Mucosa of rectum (tissue), 2 donors: ENCODE results near the gene SLC25A19.
"Not testable (repeated sequence)": the region's sequence is repeated elsewhere in the genome, so short reads cannot be mapped to it uniquely, and the experiment has no call there.

Experiments
- H3K27ac ChIP-seq, 2 donors: one replicate each; pipeline ENCODE4 v1.7.0; 2013; ENCODE audit warnings: inconsistent platforms in 2 of 2, low read depth in 2 of 2, low read length in 2 of 2
- H3K27me3 ChIP-seq, 2 donors: one replicate each; pipeline ENCODE4 v1.7.0; 2013; ENCODE audit warnings: low read length in 2 of 2; ENCODE audit not compliant: control insufficient read depth in 2 of 2, insufficient read depth in 2 of 2
- H3K36me3 ChIP-seq, 2 donors: one replicate each; pipeline ENCODE4 v1.7.0; 2013; ENCODE audit warnings: low read length in 2 of 2; ENCODE audit not compliant: control insufficient read depth in 2 of 2, insufficient read depth in 2 of 2
- H3K4me1 ChIP-seq, 2 donors: one replicate each; pipeline ENCODE4 v1.7.0; 2013; ENCODE audit warnings: low read length in 2 of 2, mild to moderate bottlenecking in 1 of 2; ENCODE audit not compliant: control insufficient read depth in 2 of 2, insufficient read depth in 2 of 2
- H3K4me3 ChIP-seq, 2 donors: one replicate each; pipeline ENCODE4 v1.7.0; 2013; ENCODE audit warnings: low read length in 2 of 2
- H3K9ac ChIP-seq, 2 donors: one replicate each; pipeline ENCODE4 v1.7.0; 2013; ENCODE audit warnings: low read length in 2 of 2, low read depth in 1 of 2, mild to moderate bottlenecking in 1 of 2
- H3K9me3 ChIP-seq, 2 donors: one replicate each; pipeline ENCODE4 v1.7.0; 2013; ENCODE audit warnings: low read length in 2 of 2; ENCODE audit not compliant: control insufficient read depth in 2 of 2
- donor health status: healthy.
- donor health status: Normal muscosa, but diverticular disease.

The SLC25A19 gene

DNA sequence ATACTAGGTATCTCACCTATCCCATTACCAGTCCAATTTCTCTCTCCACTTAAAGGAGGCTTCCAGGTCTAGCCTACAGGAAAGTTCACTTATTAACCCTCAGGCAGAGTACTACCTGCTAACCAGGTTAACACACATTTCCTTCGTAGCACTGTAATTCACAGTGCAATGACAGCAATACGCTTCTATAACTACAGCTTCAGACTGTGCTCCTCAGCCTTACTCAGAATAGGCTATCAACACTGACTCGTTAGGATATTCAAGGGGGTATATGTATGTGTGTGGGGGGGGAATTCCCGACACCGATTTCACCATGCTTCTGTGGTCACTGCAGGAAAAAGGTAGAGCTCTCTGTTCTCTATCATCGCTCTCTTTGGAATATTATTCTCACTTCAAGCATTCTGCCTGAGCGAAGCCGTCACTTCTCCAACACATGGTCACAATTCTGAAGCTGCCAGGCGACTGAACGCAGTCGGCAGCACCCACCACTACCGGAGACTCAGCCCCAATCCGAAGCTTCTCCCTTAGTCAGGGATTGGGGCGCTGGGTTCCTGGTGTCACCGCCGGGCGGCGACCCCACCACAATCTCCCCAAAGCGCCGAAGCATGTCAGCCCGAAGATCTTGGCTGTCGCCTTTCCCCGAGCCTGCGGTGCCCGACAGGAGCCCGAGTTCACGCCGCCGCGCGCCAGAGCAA lies 28.4 kb downstream of the SLC25A19 start:
- Histone ChIP-seq H3K4me3 (peak overlapping the region; percentile 79 to 99), H3K27me3 (no peaks in the 10 kb centered on the region), H3K9me3 (no peaks in the 10 kb centered on the region), H3K27ac (peak overlapping the region; percentile 96 to 98), H3K4me1 (peaks cover 21 to 25% of the 10 kb centered on the region in 2 donors), H3K9ac (peak overlapping the region; percentile 95 to 96), H3K36me3 (peaks cover 11 to 17% of the 10 kb centered on the region in 2 donors)

DNA sequence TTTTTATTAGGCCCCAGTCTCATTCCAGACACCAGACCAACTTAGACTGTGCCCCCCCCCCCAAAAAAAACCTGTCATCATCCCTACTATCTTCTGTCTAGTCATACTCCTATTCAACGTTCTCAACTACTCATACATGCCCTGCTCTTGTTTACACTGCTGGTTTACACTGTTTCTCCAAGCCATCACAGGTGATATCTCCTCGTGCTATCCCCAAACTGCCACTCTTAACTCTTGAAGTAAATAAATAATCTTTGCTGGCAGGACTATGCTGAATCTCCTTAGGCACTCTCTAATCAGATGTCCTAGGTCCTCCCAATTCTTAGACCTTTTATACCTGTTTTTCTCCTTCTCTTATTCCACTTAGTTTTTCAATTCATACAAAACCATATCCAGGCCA lies 32.0 kb downstream of the SLC25A19 start:
- not testable (repeated sequence) for H3K27me3 ChIP-seq, H3K27ac ChIP-seq, H3K9me3 ChIP-seq, H3K36me3 ChIP-seq, H3K4me3 ChIP-seq, H3K9ac ChIP-seq
- peaks cover 16 to 20% of the 10 kb centered on the region in 2 donors for H3K4me1 ChIP-seq

DNA sequence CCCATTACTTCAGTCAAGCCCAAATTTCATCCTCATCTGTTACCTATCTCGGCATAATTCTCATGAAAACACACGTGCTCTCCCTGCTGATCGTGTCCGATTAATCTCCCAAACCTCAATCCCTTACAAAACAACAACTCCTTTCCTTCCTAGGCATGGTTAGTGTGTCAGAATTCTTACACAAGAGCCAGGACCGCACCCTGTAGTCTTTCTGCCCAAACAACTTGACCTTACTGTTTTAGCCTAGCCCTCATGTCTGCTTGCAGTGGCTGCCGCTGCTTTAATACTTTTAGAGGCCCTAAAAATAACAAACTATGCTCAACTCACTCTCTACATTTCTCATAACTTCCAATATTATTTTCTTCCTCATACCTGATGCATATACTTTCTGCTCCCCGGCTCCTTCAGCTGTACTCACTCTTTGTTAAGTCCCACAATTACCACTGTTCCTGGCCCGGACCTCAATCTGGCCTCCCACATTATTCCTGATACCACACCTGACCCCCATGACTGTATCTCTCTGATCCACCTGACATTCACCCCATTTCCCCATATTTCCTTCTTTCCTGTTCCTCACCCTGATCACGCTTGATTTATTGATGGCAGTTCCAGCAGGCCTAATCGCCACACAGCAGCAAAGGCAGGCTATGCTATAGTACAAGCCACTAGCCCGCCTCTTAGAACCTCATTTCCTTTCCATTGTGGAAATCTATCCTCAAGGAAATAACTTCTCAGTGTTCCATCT lies 33.1 kb downstream of the SLC25A19 start:
- not testable (repeated sequence) for H3K9ac ChIP-seq, H3K27ac ChIP-seq, H3K36me3 ChIP-seq, H3K27me3 ChIP-seq, H3K9me3 ChIP-seq, H3K4me3 ChIP-seq
- H3K4me1 ChIP-seq = peaks cover 16% of the 10 kb centered on the region in 2 donors

DNA sequence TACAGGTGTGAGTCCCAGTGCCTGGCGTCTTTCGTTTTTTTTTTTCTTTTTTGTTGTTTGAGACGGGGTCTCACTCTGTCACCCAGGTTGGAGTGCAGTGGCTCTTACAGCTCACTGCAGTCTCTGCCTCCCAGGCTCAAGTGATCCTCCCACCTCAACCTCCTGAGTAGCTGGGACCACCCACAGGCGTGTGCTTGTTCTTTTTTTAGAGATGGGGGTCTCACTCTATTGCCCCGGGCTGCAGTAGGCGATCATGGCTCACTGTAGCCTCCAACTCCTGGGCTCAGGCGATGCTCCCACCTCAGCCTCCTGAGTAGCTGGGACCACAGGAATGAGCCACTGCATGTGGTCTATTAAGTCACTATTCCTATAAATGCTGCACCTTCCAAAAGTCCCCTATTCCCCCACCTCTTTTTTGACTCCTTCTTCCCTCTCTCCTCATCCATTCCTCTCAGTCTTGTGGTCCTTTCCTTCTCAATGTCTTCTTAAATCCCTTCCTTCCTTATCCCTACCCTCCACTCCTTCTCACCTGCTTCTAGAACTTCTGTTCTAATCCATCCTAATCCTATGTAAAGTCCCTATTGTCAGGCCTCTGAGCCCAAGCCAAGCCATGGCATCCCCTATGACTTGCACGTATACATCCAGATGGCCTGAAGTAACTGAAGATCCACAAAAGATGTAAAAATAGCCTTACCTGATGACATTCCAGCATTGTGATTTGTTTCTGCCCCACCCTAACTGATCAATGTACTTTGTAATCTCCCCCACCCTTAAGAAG lies 37.0 kb downstream of the SLC25A19 start:
- no peak overlapping the region for H3K27ac ChIP-seq

DNA sequence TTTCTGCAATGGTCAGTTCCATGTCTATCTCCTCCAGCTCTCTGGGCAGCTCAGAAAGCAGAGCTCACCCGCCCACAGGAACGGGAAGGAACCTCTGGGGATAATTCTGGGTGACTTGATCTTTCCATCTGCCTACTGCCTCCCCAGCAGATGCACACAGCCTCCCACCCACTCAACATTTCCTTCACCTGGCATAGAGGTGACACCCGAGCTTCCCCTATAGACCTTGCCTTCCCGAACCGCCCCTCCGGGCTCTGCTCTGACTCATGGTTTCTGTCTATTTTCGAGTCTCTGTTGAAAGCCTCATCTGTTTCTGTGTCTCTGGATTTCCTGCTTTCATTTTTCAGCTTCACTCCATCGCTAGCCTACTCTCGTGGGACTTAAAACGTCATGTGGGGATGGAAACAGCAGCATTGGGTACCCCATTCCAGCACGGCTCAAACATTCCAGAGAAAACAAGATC lies 39.2 kb downstream of the SLC25A19 start:
- no peak overlapping the region for H3K9ac ChIP-seq
- peak overlapping the region in 1 of 2 donors; percentile 48 for H3K27ac ChIP-seq
- peaks cover 4 to 9% of the 10 kb centered on the region in 2 donors for H3K4me1 ChIP-seq
- peaks cover 16 to 17% of the 10 kb centered on the region in 2 donors for H3K36me3 ChIP-seq
- H3K27me3 ChIP-seq = no peaks in the 10 kb centered on the region
- H3K4me3 ChIP-seq = peak overlapping the region in 1 of 2 donors; percentile 44
- no peaks in the 10 kb centered on the region for H3K9me3 ChIP-seq

More for the DNA sequence above, 37.0 kb downstream of the SLC25A19 start:
- H3K36me3 ChIP-seq = no peaks in the 10 kb centered on the region
- no peaks in the 10 kb centered on the region for H3K9me3 ChIP-seq
- H3K4me1 ChIP-seq = peaks cover 4 to 9% of the 10 kb centered on the region in 2 donors
- H3K27me3 ChIP-seq = no peaks in the 10 kb centered on the region
- H3K4me3 ChIP-seq = no peak overlapping the region
- no peak overlapping the region for H3K9ac ChIP-seq

DNA sequence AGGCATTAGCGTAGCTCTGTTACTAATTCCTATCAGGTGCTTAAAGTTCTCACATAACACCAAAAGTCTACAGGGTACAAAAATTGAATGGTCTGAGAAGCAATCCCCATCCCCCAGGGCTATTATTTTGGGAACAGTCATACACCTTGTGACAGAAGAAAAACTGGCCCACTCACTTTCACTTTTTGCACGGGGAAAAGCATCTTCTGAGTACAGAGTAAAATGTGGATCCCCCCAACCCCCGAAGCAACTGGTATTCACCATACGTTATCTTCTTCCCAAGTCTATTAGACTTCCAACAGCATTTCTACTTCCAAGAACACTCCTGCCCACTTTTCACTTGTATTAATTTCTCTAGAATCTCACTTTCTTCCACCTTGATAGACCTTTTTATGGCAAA lies 39.7 kb downstream of the SLC25A19 start:
- no peaks in the 10 kb centered on the region for H3K9me3 ChIP-seq
- peak overlapping the region in 1 of 2 donors; percentile 48 for H3K27ac ChIP-seq
- no peak overlapping the region for H3K9ac ChIP-seq
- H3K27me3 ChIP-seq = no peaks in the 10 kb centered on the region
- peak overlapping the region in 1 of 2 donors; percentile 44 for H3K4me3 ChIP-seq
- peaks cover 4 to 12% of the 10 kb centered on the region in 2 donors for H3K4me1 ChIP-seq
- peaks cover 20 to 21% of the 10 kb centered on the region in 2 donors for H3K36me3 ChIP-seq

DNA sequence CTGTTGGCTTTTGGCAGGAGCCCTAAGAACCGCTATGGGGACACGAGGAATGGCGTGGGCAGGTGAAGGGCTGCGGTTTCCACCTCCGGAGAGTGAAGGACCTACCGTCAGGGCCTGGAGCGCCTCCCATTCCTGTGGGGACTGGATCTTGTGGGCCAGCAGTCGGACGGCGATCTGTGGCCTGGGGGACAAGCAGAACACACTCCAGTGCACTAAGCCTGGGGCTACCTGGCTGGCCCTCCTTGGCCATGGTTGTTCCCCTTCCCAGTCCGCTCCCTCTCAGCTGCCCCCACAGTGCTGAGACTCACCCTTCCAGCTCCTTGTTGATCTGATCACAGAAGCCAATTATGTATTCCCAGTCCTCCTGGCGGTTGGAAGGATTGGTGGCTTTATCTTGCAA lies 42.8 kb downstream of the SLC25A19 start:
- H3K4me3 ChIP-seq = no peak overlapping the region
- H3K4me1 ChIP-seq = peaks cover 4 to 13% of the 10 kb centered on the region in 2 donors
- H3K36me3 ChIP-seq = peaks cover 50% of the 10 kb centered on the region in 2 donors
- no peaks in the 10 kb centered on the region for H3K9me3 ChIP-seq
- H3K9ac ChIP-seq = no peak overlapping the region
- H3K27ac ChIP-seq = no peak overlapping the region
- no peaks in the 10 kb centered on the region for H3K27me3 ChIP-seq

DNA sequence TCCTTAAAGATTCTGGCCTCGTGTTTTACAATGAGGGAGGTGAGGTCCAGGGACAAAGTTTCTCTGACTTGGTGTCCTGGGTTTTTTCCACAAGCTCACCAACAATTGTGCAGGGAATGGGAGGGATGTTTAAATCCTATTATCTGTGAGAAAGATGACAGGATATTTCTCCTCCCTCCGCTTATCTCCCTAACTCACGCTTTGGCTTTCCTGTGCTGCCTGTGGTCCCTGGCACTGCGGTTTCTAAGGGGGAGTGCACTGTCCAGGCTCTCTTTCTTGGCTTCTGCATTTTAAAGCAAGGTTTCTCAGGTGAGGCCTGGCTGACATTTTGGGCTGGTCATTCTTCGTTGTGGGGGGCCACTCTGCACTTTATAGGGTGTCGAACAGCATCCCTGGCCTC lies 44.2 kb downstream of the SLC25A19 start:
- H3K4me1 ChIP-seq = peaks cover 2 to 10% of the 10 kb centered on the region in 2 donors
- H3K4me3 ChIP-seq = no peak overlapping the region
- H3K36me3 ChIP-seq = peaks cover 63% of the 10 kb centered on the region in 2 donors
- H3K27ac ChIP-seq = no peak overlapping the region
- H3K9me3 ChIP-seq = no peaks in the 10 kb centered on the region
- no peak overlapping the region for H3K9ac ChIP-seq
- no peaks in the 10 kb centered on the region for H3K27me3 ChIP-seq

DNA sequence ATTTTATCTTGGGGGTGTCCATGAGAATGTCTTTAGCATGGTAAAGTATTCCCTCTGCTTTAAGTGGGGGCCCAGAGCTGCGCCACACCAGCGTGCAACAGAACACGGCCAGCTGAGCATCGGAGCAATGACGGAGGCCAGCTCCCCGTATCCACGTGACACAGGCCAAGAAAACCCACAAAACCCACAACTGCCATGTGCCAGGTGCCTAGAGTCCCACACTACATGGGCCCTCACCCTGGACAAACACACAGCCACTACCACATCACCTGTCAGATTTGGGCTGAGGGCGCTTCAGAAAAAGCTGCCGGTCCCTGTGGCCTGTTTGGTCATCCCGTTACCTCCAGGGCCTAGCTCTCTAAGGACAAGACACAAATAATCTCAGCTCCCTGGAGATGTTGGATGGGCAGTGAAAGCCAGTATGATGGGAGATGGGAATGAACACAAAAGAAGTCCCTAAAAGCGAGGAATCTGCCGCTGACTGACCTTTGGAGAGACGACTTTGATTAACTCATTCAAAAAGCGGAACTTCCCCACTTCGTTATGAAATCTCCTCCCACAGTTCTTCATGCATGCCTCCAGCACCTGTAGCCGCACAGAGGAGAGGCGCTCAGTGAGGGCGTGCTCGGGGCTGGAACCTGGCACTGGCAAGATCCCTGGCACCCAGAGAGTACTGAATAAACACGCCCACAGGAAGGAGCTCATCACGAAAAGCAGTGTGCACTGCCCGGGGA lies 44.9 kb downstream of the SLC25A19 start:
- Histone ChIP-seq H3K27me3 (no peaks in the 10 kb centered on the region), H3K27ac (no peak overlapping the region), H3K36me3 (peaks cover 65 to 69% of the 10 kb centered on the region in 2 donors), H3K4me1 (peaks cover 0 to 4% of the 10 kb centered on the region in 2 donors), H3K4me3 (no peak overlapping the region), H3K9me3 (no peaks in the 10 kb centered on the region), H3K9ac (no peak overlapping the region)
